ENCODE measurements around the gene GPR87. TPM values are rescaled to one million over a fixed set of nuclear protein-coding genes. Genes with fewer than 3 reads are reported as not detected.

GPR87 gene
- total RNA-seq, 2 donors from 2014 or later: not detected

DNA sequence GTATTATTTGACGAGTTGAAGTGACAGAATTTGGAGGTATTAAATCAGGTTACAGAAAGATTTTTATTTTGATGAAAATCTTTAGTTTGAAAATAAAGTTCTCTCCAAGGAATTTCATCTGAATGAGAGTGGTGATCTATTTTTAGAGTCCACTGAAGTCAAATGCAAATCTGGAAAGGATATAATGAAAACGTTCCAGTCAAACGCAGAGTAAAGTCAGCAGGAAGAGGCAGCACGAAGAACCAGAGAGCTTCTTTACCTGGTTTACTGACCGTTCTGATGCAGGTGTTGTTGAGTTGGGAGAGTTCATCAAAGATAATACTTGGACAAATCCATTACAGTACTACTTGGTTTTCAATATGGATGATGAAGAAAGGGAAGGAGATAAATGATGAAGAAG, 47.0 kb downstream of the GPR87 start:
- H3K36me3 ChIP-seq (ENCODE audit: control insufficient read depth, insufficient read depth, low read length): no peaks in the 10 kb centered on the region

DNA sequence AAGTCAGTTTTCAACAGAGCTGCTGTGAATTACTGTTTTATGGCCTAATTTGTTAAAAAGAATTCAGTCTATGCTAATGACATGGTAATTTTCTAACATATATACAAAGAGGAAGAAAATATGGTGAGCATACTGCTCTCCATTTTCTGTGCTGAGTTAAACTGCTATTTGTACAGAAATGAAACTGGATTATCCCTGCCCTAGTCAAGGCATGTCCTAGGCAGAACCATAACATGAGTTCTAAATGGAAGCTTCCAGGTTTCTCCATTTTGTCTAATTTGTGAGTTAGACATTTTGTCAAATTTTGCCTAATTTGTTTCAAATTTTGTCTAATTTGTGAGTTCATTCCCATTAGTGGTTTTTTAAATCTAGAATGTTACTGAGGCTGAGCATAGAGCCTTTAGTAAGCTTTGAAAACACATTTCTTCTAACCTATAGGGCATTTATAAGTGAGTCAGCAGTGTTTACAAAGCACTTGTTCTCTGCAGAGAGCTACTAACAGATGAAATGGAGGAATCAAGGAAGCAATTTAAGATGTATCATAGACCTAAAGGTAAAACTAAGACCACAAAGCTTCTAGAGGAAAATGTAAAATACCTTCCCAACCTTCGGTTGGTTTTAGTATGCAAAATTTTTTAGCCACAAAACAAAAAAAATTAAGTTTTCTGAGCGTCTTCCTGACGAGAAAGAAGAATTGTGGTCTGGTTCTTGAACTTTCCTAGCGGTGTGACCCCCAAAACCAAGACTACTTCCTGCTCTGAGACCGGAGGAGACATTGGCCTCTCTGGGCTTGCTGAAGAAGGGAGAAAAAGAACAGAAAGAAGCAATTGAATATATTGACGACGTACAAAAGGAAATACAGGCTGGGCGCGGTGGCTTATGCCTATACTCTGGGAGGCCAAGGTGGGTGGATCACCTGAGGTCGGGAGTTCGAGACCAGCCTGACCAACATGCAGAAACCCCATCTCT, 48.1 kb downstream of the GPR87 start:
- Mint-ChIP-seq H3K4me1 (peaks cover 8% of the 10 kb centered on the region), H3K27ac (peak overlapping the region; percentile 71), H3K9me3 (no peaks in the 10 kb centered on the region), H3K4me3 (no peak overlapping the region), H3K36me3 (ENCODE audit: low read depth) (peaks cover 3% of the 10 kb centered on the region), H3K27me3 (ENCODE audit: insufficient read depth) (no peaks in the 10 kb centered on the region)
- no peak for DNase-seq
- no peak overlapping the region for H3K27ac ChIP-seq (ENCODE audit: low read depth, low read length)
- H3K27me3 ChIP-seq (ENCODE audit: control insufficient read depth, insufficient read depth, low read length, poor library complexity, severe bottlenecking): no peaks in the 10 kb centered on the region
- 96 to 98% methylated on average over 7 to 11 of the region's 11 CpGs for WGBS, 2 experiments (ENCODE audit: insufficient coverage in 1 of 2, insufficient read length in 1 of 2)
- no peaks in the 10 kb centered on the region for H3K36me3 ChIP-seq (ENCODE audit: control insufficient read depth, insufficient read depth, low read length)
- no peak overlapping the region for H3K9ac ChIP-seq (ENCODE audit: extremely low read depth, low read length, poor library complexity, severe bottlenecking)
- no peaks in the 10 kb centered on the region for H3K9me3 ChIP-seq (ENCODE audit: control insufficient read depth, low read length)
- no peaks in the 10 kb centered on the region for H3K4me1 ChIP-seq (ENCODE audit: control insufficient read depth, insufficient read depth, low read length)
- TF ChIP-seq, protein P1, sequence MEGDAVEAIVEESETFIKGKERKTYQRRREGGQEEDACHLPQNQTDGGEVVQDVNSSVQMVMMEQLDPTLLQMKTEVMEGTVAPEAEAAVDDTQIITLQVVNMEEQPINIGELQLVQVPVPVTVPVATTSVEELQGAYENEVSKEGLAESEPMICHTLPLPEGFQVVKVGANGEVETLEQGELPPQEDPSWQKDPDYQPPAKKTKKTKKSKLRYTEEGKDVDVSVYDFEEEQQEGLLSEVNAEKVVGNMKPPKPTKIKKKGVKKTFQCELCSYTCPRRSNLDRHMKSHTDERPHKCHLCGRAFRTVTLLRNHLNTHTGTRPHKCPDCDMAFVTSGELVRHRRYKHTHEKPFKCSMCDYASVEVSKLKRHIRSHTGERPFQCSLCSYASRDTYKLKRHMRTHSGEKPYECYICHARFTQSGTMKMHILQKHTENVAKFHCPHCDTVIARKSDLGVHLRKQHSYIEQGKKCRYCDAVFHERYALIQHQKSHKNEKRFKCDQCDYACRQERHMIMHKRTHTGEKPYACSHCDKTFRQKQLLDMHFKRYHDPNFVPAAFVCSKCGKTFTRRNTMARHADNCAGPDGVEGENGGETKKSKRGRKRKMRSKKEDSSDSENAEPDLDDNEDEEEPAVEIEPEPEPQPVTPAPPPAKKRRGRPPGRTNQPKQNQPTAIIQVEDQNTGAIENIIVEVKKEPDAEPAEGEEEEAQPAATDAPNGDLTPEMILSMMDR (conservative IDR thresholded peaks at IDR 0.05): no peak
- no peak overlapping the region for H3K4me3 ChIP-seq (ENCODE audit: low read length)

More for the DNA sequence above, 47.0 kb downstream of the GPR87 start:
- H3K36me3 Mint-ChIP-seq (ENCODE audit: low read depth): peaks cover 3% of the 10 kb centered on the region
- Histone ChIP-seq H3K4me3 (ENCODE audit: low read length) (no peak overlapping the region), H3K9ac (ENCODE audit: extremely low read depth, low read length, poor library complexity, severe bottlenecking) (no peak overlapping the region), H3K27me3 (ENCODE audit: control insufficient read depth, insufficient read depth, low read length, poor library complexity, severe bottlenecking) (no peaks in the 10 kb centered on the region), H3K4me1 (ENCODE audit: control insufficient read depth, insufficient read depth, low read length) (no peaks in the 10 kb centered on the region), H3K27ac (ENCODE audit: low read depth, low read length) (no peak overlapping the region), H3K9me3 (ENCODE audit: control insufficient read depth, low read length) (no peaks in the 10 kb centered on the region)
- no peak overlapping the region for H3K27ac Mint-ChIP-seq
- TF ChIP-seq, protein P1 (conservative IDR thresholded peaks at IDR 0.05): no peak
- WGBS, 2 experiments (ENCODE audit: insufficient coverage in 1 of 2, insufficient read length in 1 of 2): 94 to 100% methylated on average over 5 of the region's 5 CpGs
- DNase-seq: no peak
- no peaks in the 10 kb centered on the region for H3K27me3 Mint-ChIP-seq (ENCODE audit: insufficient read depth)
- no peak overlapping the region for H3K4me3 Mint-ChIP-seq
- no peaks in the 10 kb centered on the region for H3K9me3 Mint-ChIP-seq
- peaks cover 8% of the 10 kb centered on the region for H3K4me1 Mint-ChIP-seq

DNA sequence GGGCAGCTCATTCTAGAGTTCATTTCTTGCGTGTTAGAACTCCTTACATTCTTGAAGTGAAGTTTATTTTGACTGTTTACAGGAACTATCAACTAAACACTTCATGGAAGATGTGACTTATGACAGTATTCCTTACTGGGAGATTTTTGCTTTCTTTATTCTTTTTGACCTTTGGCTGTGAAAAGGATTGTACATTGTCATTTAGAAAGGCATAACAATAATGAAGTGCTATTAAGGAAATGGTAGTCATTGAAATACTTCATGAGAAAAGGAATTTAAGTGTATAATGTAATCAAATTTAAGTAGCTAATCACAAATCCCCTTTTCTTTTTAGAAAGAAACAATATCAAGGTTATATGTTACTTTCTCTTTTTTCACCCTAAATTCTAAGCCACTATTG, 49.6 kb downstream of the GPR87 start:
- Histone ChIP-seq H3K36me3 (ENCODE audit: control insufficient read depth, insufficient read depth, low read length) (no peaks in the 10 kb centered on the region), H3K4me3 (ENCODE audit: low read length) (no peak overlapping the region), H3K9ac (ENCODE audit: extremely low read depth, low read length, poor library complexity, severe bottlenecking) (no peak overlapping the region), H3K9me3 (ENCODE audit: control insufficient read depth, low read length) (no peaks in the 10 kb centered on the region), H3K4me1 (ENCODE audit: control insufficient read depth, insufficient read depth, low read length) (no peaks in the 10 kb centered on the region), H3K27me3 (ENCODE audit: control insufficient read depth, insufficient read depth, low read length, poor library complexity, severe bottlenecking) (no peaks in the 10 kb centered on the region), H3K27ac (ENCODE audit: low read depth, low read length) (no peak overlapping the region)
- H3K27me3 Mint-ChIP-seq (ENCODE audit: insufficient read depth): no peaks in the 10 kb centered on the region
- 100% methylated on average over 1 of the region's 1 CpG; no CpG with 5 or more reads in 1 of the 2 experiments for WGBS, 2 experiments (ENCODE audit: insufficient coverage in 1 of 2, insufficient read length in 1 of 2)
- H3K36me3 Mint-ChIP-seq (ENCODE audit: low read depth): no peaks in the 10 kb centered on the region
- H3K4me1 Mint-ChIP-seq: peaks cover 13% of the 10 kb centered on the region
- H3K4me3 Mint-ChIP-seq: no peak overlapping the region
- no peak for DNase-seq
- no peaks in the 10 kb centered on the region for H3K9me3 Mint-ChIP-seq
- TF ChIP-seq, protein P1 (conservative IDR thresholded peaks at IDR 0.05): no peak
- no peak overlapping the region for H3K27ac Mint-ChIP-seq

Data from endodermal cell (in vitro differentiated cells).